MM.1S (cell line): ENCODE data around the gene TRAPPC10.

Source experiments
- EZH2phosphoT487 ChIP-seq: fragments of 300-600 bp; sonication (generic); IDR thresholded peaks from 2 replicates; pipeline ENCODE4 v1.6.1; 2018; ENCODE audit warnings: antibody characterized with exemption, low read length
- TF ChIP-seq, protein P1 (sequence below): fragments of 300-600 bp; sonication (generic); IDR thresholded peaks from 2 replicates; pipeline ENCODE4 v1.5.1; 2016; ENCODE audit warnings: antibody characterized with exemption, low read length, mixed read lengths

GRCh38 chr21:44038063-44038462, 26.0 kb downstream of the TRAPPC10 start:
- TF ChIP-seq, protein P1, sequence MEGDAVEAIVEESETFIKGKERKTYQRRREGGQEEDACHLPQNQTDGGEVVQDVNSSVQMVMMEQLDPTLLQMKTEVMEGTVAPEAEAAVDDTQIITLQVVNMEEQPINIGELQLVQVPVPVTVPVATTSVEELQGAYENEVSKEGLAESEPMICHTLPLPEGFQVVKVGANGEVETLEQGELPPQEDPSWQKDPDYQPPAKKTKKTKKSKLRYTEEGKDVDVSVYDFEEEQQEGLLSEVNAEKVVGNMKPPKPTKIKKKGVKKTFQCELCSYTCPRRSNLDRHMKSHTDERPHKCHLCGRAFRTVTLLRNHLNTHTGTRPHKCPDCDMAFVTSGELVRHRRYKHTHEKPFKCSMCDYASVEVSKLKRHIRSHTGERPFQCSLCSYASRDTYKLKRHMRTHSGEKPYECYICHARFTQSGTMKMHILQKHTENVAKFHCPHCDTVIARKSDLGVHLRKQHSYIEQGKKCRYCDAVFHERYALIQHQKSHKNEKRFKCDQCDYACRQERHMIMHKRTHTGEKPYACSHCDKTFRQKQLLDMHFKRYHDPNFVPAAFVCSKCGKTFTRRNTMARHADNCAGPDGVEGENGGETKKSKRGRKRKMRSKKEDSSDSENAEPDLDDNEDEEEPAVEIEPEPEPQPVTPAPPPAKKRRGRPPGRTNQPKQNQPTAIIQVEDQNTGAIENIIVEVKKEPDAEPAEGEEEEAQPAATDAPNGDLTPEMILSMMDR, result no peak
- TF ChIP-seq EZH2phosphoT487, result no peak
